Measurements from ENCODE around the gene CEL. TPM values are rescaled to one million over a fixed set of nuclear protein-coding genes. Genes with fewer than 3 reads are reported as not detected.

Gene CEL
- total RNA-seq, 1 experiment from 2014 or later, result 3.6 TPM

DNA sequence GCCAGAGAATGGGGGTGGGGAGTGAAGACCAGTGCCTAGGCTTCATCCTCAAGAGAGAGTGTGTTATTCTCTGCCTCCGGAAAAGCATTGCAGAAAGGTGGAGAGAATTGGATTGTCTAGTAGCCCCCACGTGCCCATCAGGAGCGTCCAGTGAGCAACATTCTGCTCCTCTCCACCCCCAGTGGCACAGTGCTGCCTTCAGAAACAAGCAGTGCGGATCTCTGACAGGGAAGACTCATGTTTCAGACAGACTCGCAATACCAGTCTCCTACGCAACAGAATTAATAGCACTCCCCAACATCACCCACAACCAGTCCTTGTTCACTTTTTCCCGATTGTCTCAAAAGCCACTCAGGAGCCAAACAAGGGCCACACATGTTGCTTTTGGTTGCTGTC is 14.9 kb upstream of the CEL start:
- peaks cover 40 to 86% (median 75%) of the 10 kb centered on the region in 3 experiments; a peak in 6 of 7 replicates for H3K36me3 Mint-ChIP-seq (ENCODE audit: insufficient read depth in 1 of 3, low read depth in 3 of 3)

More for the DNA sequence above, 14.9 kb upstream of the CEL start:
- DNase-seq, result no peak
- H2AK5ac ChIP-seq (ENCODE audit: insufficient read length, low read length), result no peak overlapping the region
- no peak overlapping the region for H4K91ac ChIP-seq (ENCODE audit: insufficient read length, low read depth, low read length)
- no peak overlapping the region for H3K4me3 Mint-ChIP-seq
- no peak overlapping the region for H2BK5ac ChIP-seq (ENCODE audit: insufficient read length, low read length)
- no CpG with 5 or more reads among the region's 7 CpGs for WGBS (ENCODE audit: extremely low coverage, insufficient read length, low lambda C conversion rate)
- H2BK15ac ChIP-seq (ENCODE audit: low read depth, low read length), result no peak overlapping the region
- H3K27ac ChIP-seq (ENCODE audit: insufficient read length, low read depth, low read length), result no peak overlapping the region
- no peaks in the 10 kb centered on the region for H3K23me2 ChIP-seq (ENCODE audit: insufficient read length, low read depth, low read length, poor library complexity, severe bottlenecking)
- H2BK120ac ChIP-seq (ENCODE audit: low read depth, low read length, poor library complexity, severe bottlenecking), result no peak overlapping the region
- H2BK20ac ChIP-seq (ENCODE audit: low read depth, low read length, poor library complexity, severe bottlenecking), result no peak overlapping the region
- H3K4me2 ChIP-seq (ENCODE audit: insufficient read depth, insufficient read length, low read length), result no peak overlapping the region
- H3K27me3 ChIP-seq (ENCODE audit: insufficient read depth, low read length), result no peaks in the 10 kb centered on the region
- H3K14ac ChIP-seq (ENCODE audit: insufficient read depth, low read length), result no peak overlapping the region
- peak overlapping the region in 1 of 3 experiments; percentile 24; a peak in 2 of 7 replicates for H3K27ac Mint-ChIP-seq
- no peaks in the 10 kb centered on the region for H4K20me1 ChIP-seq (ENCODE audit: control insufficient read depth, insufficient read depth, insufficient read length)
- no peak overlapping the region for H4K8ac ChIP-seq (replicated peaks; ENCODE audit: insufficient read length, low read depth, low read length)
- no peaks in the 10 kb centered on the region for H3K27me3 Mint-ChIP-seq (ENCODE audit: low read depth)
- no peak overlapping the region for H3T11ph ChIP-seq (ENCODE audit: low read length)
- H3K79me2 ChIP-seq (ENCODE audit: insufficient read depth, low read length), result no peaks in the 10 kb centered on the region
- no peak overlapping the region for H2BK12ac ChIP-seq (ENCODE audit: insufficient read length, low read depth, low read length)
- no peak overlapping the region for H3K4ac ChIP-seq (ENCODE audit: low read depth, low read length)
- H2AFZ ChIP-seq (ENCODE audit: low read length), result no peak overlapping the region
- no peaks in the 10 kb centered on the region for H3K4me1 ChIP-seq (ENCODE audit: insufficient read depth, low read length)
- no peaks in the 10 kb centered on the region for H3K9me3 Mint-ChIP-seq
- H3K79me1 ChIP-seq (ENCODE audit: insufficient read depth, low read depth, low read length, poor library complexity, severe bottlenecking), result no peaks in the 10 kb centered on the region
- H4K5ac ChIP-seq (ENCODE audit: insufficient read length, low read depth, low read length), result no peak overlapping the region
- no peak for TF ChIP-seq CTCF (conservative IDR thresholded peaks at IDR 0.05)
- H3K23ac ChIP-seq (ENCODE audit: insufficient read length, low read depth, low read length), result no peak overlapping the region
- no peaks in the 10 kb centered on the region for H3K9me3 ChIP-seq (ENCODE audit: control insufficient read depth, low read depth, low read length)
- H3K56ac ChIP-seq (ENCODE audit: insufficient read length, low read depth, low read length), result no peak overlapping the region
- H3K4me1 Mint-ChIP-seq, result no peaks in the 10 kb centered on the region
- no peak overlapping the region for H3K18ac ChIP-seq (ENCODE audit: insufficient read length, low read depth, low read length)
- H3K9ac ChIP-seq (ENCODE audit: extremely low read depth, insufficient read length, low read length), result no peak overlapping the region
